DMS79 (cell line): ENCODE measurements around the gene NKAIN2.
A peak's percentile ranks its signal among the peaks of the same experiment; 100 is the strongest.

Source experiments
- DNase-seq: peaks from one replicate; lab custom pipeline; 2025; lab: John Stamatoyannopoulos, UW

Gene NKAIN2

GRCh38 chr6:124769811-124770544 is 966.3 kb downstream of the NKAIN2 start:
- no peak for DNase-seq

GRCh38 chr6:124770784-124771183 is 967.1 kb downstream of the NKAIN2 start:
- DNase-seq, result no peak

GRCh38 chr6:124772733-124773319 is 969.2 kb downstream of the NKAIN2 start:
- DNase-seq, result peak; percentile 3

- DNase-seq, result no peak
Measured at GRCh38 chr6:124775121-124775520, 971.5 kb downstream of the NKAIN2 start.

GRCh38 chr6:124777863-124778262 is 974.2 kb downstream of the NKAIN2 start:
- no peak for DNase-seq

GRCh38 chr6:124780623-124781022 is 977.0 kb downstream of the NKAIN2 start:
- no peak for DNase-seq

GRCh38 chr6:124783344-124783743 is 979.7 kb downstream of the NKAIN2 start:
- no peak for DNase-seq

- no peak for DNase-seq
Measured at GRCh38 chr6:124791156-124791555, 987.5 kb downstream of the NKAIN2 start.

GRCh38 chr6:124792386-124792785 is 988.7 kb downstream of the NKAIN2 start:
- DNase-seq, result no peak

GRCh38 chr6:124793398-124793797 is 989.7 kb downstream of the NKAIN2 start:
- no peak for DNase-seq

- DNase-seq, result no peak
Measured at GRCh38 chr6:124795643-124796463, 992.2 kb downstream of the NKAIN2 start.

GRCh38 chr6:124796464-124796970 is 992.9 kb downstream of the NKAIN2 start:
- no peak for DNase-seq

- no peak for DNase-seq
Measured at GRCh38 chr6:124797224-124797623, 993.6 kb downstream of the NKAIN2 start.

- no peak for DNase-seq
Measured at GRCh38 chr6:124798942-124799496, 995.4 kb downstream of the NKAIN2 start.

GRCh38 chr6:124799638-124800037 is 996.0 kb downstream of the NKAIN2 start:
- no peak for DNase-seq

GRCh38 chr6:124800222-124800621 is 996.6 kb downstream of the NKAIN2 start:
- DNase-seq, result no peak

- no peak for DNase-seq
Measured at GRCh38 chr6:124812067-124812466, 1008.4 kb downstream of the NKAIN2 start.

GRCh38 chr6:124819346-124819745 is 1015.7 kb downstream of the NKAIN2 start:
- no peak for DNase-seq

GRCh38 chr6:124822204-124822613 is 1018.5 kb downstream of the NKAIN2 start:
- DNase-seq, result no peak

- DNase-seq, result no peak
Measured at GRCh38 chr6:124822721-124823120, 1019.1 kb downstream of the NKAIN2 start.

GRCh38 chr6:124823240-124824111 is 1019.8 kb downstream of the NKAIN2 start:
- DNase-seq, result no peak
